GM12878 (cell line): ENCODE measurements around the gene VPS52.
"Not testable (repeated sequence)": the region's sequence is repeated elsewhere in the genome, so short reads cannot be mapped to it uniquely, and the experiment has no call there.

ENCODE experiments used
- BHLHE40 ChIP-seq, 2 experiments: fragments of 450-650 bp in 1 of 2; IDR thresholded peaks; 2 replicates each; pipeline ENCODE4 v1.6.1; 2011 to 2017; ENCODE audit warnings: low read depth in 2 of 2, borderline replicate concordance in 1 of 2, improper control_type of control experiment in 1 of 2, low read length in 1 of 2, mild to moderate bottlenecking in 1 of 2
- EZH2 ChIP-seq: IDR thresholded peaks from 2 replicates; pipeline ENCODE4 v1.6.1; 2012; ENCODE audit warnings: low read depth, mild to moderate bottlenecking, control low read depth, inconsistent platforms, low read length, borderline replicate concordance; ENCODE audit not compliant: control insufficient read depth
- FOXK2 ChIP-seq: fragments of 450-650 bp; IDR thresholded peaks from 2 replicates; pipeline ENCODE4 v1.6.1; 2017; ENCODE audit warnings: mild to moderate bottlenecking, moderate library complexity
- GATAD2B ChIP-seq: fragments of 450-650 bp; conservative IDR thresholded peaks from 2 replicates; pipeline ENCODE4 v1.6.1; 2017; ENCODE audit warnings: low read depth, mild to moderate bottlenecking, moderate library complexity
- TF ChIP-seq, protein P1 (sequence below), 3 experiments: IDR thresholded peaks in 2 of 3; conservative IDR thresholded peaks in 1 of 3; 2 replicates each; pipeline ENCODE4 v1.5.1; 2011; ENCODE audit warnings: low read depth in 3 of 3, low read length in 3 of 3, mild to moderate bottlenecking in 3 of 3, control low read depth in 2 of 3, moderate library complexity in 2 of 3, inconsistent platforms in 1 of 3, mixed read lengths in 1 of 3; ENCODE audit not compliant: control insufficient read depth in 2 of 3, insufficient read depth in 1 of 3; ENCODE audit errors: extremely low read depth in 1 of 3

DNA sequence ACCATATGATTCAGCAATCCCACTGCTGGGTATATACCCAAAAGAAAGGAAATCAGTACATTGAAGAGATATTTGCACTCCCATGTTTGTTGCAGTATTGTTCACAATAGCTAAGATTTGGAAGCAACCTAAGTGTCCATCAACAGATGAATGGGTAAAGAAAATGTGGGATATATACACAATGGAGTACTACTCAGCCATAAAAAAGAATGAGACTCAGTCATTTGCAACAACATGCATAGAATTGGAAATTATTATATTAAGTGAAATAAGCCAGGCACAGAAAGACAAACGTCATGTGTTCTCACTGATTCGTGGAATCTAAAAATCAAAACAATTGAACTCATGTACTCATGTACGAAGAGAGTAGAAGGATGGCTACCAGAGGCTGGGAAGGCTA is 9.2 kb downstream of the VPS52 start:
- TF ChIP-seq FOXK2; GATAD2B; EZH2; BHLHE40 (IDR thresholded peaks at IDR 0.05; ENCODE audit: borderline replicate concordance in 1 of 2, low read depth in 2 of 2, low read length in 1 of 2): not testable (repeated sequence)
- TF ChIP-seq, protein P1, sequence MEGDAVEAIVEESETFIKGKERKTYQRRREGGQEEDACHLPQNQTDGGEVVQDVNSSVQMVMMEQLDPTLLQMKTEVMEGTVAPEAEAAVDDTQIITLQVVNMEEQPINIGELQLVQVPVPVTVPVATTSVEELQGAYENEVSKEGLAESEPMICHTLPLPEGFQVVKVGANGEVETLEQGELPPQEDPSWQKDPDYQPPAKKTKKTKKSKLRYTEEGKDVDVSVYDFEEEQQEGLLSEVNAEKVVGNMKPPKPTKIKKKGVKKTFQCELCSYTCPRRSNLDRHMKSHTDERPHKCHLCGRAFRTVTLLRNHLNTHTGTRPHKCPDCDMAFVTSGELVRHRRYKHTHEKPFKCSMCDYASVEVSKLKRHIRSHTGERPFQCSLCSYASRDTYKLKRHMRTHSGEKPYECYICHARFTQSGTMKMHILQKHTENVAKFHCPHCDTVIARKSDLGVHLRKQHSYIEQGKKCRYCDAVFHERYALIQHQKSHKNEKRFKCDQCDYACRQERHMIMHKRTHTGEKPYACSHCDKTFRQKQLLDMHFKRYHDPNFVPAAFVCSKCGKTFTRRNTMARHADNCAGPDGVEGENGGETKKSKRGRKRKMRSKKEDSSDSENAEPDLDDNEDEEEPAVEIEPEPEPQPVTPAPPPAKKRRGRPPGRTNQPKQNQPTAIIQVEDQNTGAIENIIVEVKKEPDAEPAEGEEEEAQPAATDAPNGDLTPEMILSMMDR (IDR thresholded peaks at IDR 0.05 in 2 of 3, conservative IDR thresholded peaks at IDR 0.05 in 1 of 3; ENCODE audit: control insufficient read depth in 2 of 3, extremely low read depth in 1 of 3, insufficient read depth in 1 of 3, low read depth in 3 of 3, low read length in 3 of 3), result not testable (repeated sequence)
